Transverse colon (tissue), 3 donors: Measurements from ENCODE around the gene PALLD.

Experiments used
- CTCF ChIP-seq, 5 experiments: fragments of 200-600 bp in 3 of 5; fragments of 450-650 bp in 2 of 5; sonication (generic) in 3 of 5; IDR thresholded peaks; 1 replicate in 2 of 5; 2 replicates in 3 of 5; pipeline ENCODE4 v1.5.1; 2016 to 2017; ENCODE audit warnings: antibody characterized with exemption in 5 of 5, inconsistent platforms in 3 of 5, mild to moderate bottlenecking in 2 of 5, moderate library complexity in 1 of 5
- EP300 ChIP-seq: sonication (generic); formaldehyde crosslinking; IDR thresholded peaks from one replicate; pipeline ENCODE4 v1.6.1; 2017; ENCODE audit warnings: antibody characterized with exemption, low read depth
- POLR2A ChIP-seq: fragments of 450-650 bp; IDR thresholded peaks from one replicate; pipeline ENCODE4 v1.6.1; 2016; ENCODE audit warnings: antibody characterized with exemption, mild to moderate bottlenecking, moderate library complexity

GRCh38 chr4:168790898-168791297 is 294.0 kb downstream of the PALLD start:
- no peak for TF ChIP-seq EP300
- no peak for TF ChIP-seq POLR2A
- no peak for TF ChIP-seq CTCF (IDR thresholded peaks at IDR 0.05)
